GM19452 (cell line): ENCODE measurements around the gene DGKG.
A peak's percentile ranks its signal among the peaks of the same experiment; 100 is the strongest.

ENCODE experiments used
- ATAC-seq: cut with Tn5 transposase; IDR thresholded peaks from one replicate; pipeline ENCODE4 v1.9.1; 2021; ENCODE audit not compliant: unreplicated experiment

The DGKG gene

DNA sequence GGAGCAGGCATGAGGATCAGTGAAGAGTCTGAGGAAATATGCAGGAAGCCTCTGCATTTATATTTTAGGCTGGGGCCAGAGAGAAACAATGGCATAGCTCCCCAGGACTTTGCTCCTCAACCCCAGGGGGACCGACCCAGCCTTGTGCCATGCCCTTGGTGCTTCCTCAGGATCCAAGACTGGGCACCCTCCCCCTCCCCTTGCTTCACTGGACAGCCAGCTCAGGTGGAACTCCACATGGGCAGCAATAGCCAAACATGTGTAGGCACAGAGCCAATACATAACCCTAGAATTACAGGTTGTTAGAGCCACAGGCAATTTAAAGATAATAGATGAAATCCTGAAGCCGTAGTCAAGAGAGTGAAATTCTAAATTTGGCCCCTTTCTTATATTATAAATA is 180.1 kb downstream of the DGKG start:
- ATAC-seq, result no peak

DNA sequence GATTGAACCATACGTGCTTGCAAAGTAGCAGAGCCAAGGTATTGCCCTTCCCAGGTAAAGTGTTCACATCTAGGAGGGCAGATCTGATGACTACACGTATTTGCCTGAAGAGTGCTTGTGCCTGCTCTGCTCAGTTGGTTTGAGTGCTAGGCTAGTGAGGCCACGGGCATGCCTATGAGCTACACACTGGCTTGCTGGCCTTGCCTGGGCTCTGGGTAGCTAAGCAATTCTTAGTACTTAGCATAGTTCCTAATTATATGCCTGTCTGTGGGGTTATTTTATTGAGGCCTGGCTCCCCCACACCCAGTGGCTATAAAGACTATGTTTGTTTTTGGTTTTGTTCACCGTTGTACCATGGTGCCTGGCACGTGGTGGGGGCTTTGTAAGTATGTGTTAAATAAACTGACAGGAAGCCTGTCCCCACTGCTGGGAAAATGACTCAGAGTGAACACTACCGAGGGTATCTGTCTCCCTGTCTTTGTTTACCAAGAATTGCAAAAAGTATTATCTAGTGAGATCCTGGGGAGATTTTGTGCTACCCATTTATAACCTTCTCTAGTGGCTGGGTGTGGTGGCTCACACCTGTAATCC is 181.0 kb downstream of the DGKG start:
- no peak for ATAC-seq

DNA sequence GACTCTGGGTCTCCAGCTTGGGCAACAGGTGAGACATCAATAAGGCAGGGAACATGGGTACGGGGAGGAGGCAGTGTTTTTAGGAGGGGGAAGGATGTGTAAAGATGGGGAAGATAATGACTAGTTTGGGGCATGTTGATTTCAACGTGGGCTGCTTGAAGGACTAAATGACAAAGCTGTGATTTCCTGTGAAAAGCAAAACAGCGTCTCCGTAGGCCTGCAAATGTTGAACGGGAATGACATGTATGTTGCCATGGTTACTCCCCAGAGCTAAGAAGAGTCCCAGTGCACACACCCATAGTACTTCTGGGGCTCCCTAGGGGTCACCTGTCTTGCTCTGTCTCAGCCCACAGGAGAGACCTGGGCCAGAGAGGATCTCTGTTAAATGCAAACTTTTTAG is 181.9 kb downstream of the DGKG start:
- ATAC-seq, result no peak

- ATAC-seq, result no peak
Observed at GRCh38 chr3:186178412-186178811, 183.6 kb downstream of the DGKG start.

DNA sequence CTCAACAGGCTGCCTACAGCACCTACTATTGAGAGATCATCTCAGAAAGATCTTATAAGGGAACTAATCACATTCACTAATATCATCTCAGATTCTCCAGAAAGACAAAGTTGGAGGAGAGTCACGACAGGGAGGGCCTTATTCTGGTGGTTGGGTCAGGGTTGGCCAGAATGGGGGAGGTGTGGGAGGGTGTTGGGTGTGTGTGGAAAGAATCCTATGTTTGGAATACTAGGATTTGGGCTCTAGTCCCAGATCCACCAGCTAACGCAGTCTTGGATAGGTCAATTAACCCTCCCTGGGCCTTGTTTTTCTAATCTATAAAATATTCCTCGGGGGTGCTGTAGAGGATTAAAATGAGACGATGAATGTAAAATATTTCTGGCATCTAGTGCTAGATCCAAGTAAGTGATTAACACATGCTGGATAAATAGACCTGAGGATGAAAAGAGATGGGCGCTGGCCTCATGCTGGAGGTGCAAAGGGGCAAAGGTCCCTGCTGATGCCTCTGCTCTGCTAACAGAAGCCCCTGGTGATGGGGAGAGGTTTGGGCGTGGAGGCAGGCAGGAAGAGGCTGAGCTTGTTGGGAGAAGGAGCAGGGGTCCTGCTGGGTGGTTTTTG is 185.6 kb downstream of the DGKG start:
- no peak for ATAC-seq

DNA sequence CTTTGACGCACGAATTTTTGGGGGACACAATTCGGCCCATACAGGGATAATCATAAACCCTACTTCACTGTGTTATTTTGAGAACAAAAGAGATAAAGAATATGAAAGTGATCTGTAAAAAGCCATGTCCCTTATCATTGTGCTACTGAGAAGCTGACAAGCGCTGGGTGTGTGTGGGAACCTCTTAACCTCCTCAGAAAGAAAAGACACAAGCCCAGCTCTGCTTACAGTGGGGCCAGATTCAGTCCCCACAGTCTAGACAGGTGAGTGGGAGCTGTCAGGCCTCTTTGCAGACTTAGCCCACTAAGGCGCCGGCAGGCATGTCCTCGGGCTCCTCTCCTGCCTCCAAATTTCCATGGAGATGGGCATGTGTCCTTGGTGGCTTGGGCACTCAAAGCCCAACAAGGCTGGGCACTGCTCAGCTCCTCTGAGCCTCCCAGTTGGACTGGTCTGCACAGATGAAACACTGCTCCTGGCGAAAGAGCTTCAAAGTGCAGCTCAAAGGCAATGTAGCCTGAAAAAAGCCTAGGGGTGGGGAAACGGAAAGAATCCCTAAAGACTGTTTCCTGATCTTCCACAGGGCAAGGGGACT is 188.7 kb downstream of the DGKG start:
- no peak for ATAC-seq

DNA sequence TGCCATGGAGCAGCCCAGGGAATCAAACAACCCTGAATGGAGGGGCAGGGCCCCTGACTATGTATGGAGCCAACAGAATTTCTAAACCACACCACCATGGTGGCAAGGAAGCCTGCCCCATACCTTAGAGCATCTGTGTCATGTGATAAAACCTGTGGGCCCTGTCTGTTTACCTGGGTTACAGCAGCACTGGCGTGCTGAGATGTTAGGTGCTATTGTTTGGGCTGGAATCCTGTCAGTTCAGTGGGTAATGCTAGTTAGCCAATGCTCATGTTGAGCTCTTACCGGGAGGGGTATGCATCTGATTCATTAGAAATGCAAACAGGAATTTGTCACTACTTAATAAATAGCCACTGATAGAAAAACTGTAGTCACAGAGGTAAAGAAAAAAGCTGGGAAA is 189.7 kb downstream of the DGKG start:
- no peak for ATAC-seq

DNA sequence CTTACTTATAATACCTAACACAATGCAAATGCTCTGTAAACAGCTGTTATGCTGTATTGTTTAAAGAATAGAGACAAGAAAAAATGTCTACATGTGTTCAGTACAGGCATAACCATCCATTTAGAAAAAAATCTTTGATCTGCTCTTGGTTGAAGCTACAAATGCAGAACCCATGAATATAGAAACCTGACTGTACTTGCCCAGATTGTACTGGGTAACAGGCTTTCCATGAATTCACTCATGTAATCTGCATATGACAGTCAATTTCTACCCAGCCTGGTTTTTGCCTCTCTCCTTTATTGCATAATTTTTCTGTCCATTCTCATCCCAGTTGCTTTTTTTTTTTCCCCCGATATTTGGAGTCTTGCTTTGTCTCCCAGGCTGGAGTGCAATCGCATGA is 190.5 kb downstream of the DGKG start:
- ATAC-seq, result no peak

DNA sequence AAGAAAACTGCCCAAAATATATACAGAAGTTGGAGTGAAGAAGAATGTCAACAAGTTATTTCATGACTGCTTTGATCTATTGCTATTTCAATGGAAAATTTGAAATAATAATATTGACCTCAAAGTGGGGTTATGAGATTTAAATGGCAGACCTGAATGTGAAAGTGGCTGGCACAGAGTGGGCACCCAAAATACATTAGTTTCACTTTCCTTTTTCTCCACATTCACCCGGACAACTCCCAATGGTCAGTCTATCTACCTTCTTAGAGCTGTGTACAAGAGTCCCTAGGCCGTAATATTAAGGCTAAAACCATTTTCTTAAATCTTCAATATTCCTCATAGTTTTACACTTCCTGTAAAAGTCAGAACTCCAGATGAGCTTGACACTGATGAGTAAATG is 191.5 kb downstream of the DGKG start:
- ATAC-seq, result no peak

DNA sequence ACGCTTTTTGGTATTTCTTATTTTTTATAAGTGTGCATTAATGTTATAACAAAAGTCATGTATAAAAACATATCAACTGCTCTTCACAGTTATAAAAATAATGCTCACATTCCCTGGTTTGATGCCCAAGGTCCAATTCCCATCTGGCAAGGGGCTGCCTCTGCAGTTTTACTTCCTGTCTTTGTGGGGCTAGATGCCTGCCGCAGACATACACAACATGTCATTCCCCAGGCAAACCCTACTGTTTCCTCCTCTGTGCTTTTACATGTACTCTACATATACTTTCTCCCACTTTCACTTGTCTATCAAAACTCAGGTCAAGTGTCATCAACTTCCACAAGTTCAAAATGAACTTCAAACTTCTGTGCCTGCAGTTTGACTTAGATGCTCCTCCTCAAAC is 192.7 kb downstream of the DGKG start:
- no peak for ATAC-seq

GRCh38 chr3:186168976-186169375 is 193.1 kb downstream of the DGKG start:
- no peak for ATAC-seq

GRCh38 chr3:186167646-186168395 is 194.2 kb downstream of the DGKG start:
- no peak for ATAC-seq

GRCh38 chr3:186166491-186167288 is 195.3 kb downstream of the DGKG start:
- no peak for ATAC-seq

- ATAC-seq, result no peak
Observed at GRCh38 chr3:186166036-186166435, 196.0 kb downstream of the DGKG start.

DNA sequence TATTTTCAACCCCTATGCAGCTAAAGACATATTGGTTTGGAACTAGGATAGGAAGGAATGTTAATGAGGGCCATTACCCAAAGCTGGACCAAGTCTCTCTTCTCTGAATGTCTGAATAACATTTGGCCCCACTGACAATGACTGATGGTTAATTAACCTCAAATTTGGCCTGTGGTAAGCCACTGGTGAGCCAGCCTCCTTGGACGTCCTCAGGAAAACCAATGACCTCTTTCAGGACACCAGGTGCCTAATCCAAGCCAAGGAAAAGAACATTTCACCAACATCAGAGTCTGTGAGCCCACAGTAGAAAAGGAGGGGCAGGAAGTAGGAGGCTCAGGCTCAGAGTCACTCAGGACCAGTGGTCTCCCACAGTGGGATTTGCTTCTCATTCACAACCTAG is 196.7 kb downstream of the DGKG start:
- no peak for ATAC-seq

- ATAC-seq, result no peak
Observed at GRCh38 chr3:186164696-186165095, 197.3 kb downstream of the DGKG start.

- no peak for ATAC-seq
Observed at GRCh38 chr3:186162221-186162620, 199.8 kb downstream of the DGKG start.

- ATAC-seq, result no peak
Observed at GRCh38 chr3:186160691-186161243, 201.3 kb downstream of the DGKG start.

DNA sequence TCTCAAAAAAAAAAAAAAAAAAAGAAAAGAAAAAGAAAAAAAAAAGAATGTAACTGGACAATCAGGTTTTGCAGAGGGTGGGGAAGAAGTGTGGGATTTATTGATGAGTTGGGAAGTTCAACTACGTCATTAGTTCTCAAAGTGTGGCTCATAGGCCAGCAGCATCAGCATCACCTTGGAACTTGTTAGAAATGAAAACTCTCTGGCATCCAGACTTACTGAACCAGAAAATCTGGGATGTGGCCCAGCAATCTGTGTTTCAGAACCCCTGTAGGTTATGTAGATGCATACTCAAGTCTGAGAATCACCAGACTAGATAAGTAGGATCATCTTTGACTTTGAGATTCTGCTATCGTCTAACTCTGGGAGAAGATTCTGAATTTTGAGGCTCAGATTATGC is 207.4 kb downstream of the DGKG start:
- ATAC-seq, result no peak

GRCh38 chr3:186152889-186153292 is 209.1 kb downstream of the DGKG start:
- ATAC-seq, result peak; percentile 92

DNA sequence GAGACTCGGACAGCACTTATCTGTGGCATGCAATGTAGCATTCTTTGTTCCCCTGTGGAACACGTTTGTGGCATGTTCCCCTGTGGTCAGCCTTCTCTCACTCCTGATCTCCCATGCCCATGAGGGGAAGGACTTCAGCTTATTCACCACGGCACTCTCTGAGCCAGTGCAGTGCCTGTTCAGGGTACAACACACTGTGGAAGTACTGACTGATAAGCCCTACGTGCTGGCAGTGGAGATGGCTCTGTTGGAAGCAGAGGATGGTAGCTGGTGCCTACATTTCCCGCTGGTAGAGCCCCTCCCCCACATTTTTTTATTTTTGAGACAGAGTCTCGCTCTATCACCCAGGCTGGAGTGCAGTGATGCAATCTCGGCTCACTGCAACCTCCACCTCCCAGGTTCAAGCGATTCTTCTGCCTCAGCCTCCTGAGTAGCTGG is 209.7 kb downstream of the DGKG start:
- peak; percentile 24 for ATAC-seq
